Activated CD4-positive, alpha-beta T cell treated with anti-CD3 and anti-CD28 coated beads for 48 hours (primary cell): ENCODE data around the gene RDH13.
"Not testable (repeated sequence)": the region's sequence is repeated elsewhere in the genome, so short reads cannot be mapped to it uniquely, and the experiment has no call there.

Experiments used
- DNase-seq: peaks from one replicate; pipeline ENCODE4 v3.0.0-alpha.2; 2020

RDH13 gene

GRCh38 chr19:55008781-55009180 lies 54.2 kb downstream of the RDH13 start:
- DNase-seq: not testable (repeated sequence)

GRCh38 chr19:55008189-55008588 lies 54.8 kb downstream of the RDH13 start:
- not testable (repeated sequence) for DNase-seq

DNA sequence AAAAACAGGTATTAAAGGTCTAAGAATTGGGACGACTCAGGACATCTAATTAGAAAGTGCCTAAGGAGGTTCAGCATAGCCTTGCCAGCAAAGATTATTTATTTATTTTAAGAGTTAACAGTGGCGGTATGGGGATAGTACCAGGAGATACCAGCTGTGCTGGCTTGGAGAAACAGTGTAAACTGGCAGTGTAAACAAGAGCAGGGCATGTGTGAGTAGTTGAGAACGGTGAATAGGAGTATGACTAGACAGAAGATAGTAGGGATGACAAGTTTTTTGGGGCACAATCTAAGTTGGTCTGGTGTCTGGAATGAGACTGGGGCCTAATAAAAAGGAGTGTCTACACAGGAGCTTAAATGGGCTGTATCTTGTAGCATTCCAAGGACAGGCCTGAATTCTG lies 55.4 kb downstream of the RDH13 start:
- not testable (repeated sequence) for DNase-seq

GRCh38 chr19:55006795-55007194 lies 56.2 kb downstream of the RDH13 start:
- not testable (repeated sequence) for DNase-seq

GRCh38 chr19:55005684-55006488 lies 57.1 kb downstream of the RDH13 start:
- peak; percentile 50 for DNase-seq

DNA sequence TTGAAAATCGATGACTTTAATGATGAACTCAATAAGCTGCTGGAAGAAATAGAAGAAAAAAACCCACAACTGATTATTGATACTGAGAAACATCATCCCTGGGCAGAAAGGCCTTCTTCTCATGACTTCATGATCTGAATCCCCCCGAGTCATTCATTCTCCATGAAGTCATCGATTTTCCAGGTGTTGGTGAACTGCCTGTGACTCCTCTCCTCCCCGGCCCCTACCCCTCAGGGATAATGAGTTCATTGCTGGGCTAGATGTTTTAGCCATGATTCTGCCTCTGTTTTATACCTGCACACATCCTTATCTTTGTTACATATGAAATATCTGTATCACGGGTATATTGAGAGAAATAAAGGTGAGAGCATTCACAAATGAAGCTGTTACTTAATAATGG lies 62.2 kb downstream of the RDH13 start:
- DNase-seq: no peak

DNA sequence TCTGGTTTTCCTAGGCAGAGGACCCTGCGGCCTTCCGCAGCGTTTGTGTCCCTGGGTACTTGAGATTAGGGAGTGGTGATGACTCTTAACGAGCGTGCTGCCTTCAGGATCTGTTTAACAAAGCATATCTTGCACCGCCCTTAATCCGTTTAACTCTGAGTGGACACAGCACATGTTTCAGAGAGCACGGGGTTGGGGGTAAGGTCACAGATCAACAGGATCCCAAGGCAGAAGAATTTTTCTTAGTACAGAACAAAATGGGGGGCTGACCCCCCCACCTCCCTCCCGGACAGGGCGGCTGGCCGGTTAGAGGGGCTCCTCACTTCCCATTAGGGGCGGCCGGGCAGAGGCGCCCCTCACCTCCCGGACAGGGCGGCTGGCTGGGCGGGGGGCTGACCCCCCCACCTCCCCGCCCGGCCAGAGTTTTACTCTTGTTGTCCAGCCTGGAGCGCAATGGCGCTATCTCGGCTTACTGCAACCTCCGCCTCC lies 64.2 kb downstream of the RDH13 start:
- DNase-seq: not testable (repeated sequence)

DNA sequence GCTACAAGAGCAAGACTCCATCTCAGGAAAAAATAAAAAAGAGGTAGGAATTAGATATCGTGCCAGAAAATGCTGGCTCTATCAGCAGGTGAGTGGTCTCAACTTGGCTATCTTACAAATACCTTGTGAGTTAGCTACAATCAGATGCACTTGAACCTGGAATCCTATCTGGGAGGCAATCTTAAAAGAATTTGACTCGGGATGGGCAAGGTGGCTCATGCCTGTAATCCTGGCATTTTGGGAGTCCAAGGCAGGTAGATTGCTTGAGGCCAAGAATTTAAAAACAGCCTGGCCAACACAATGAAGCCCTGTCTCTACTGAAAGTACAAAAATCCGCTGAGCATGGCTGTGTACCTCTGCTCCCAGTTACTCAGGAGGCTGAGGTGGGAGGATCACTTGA lies 67.4 kb downstream of the RDH13 start:
- DNase-seq: no peak
